A549 (cell line): ENCODE data around the gene THBS4. TPM values are rescaled to one million over a fixed set of nuclear protein-coding genes. Genes with fewer than 3 reads are reported as not detected.

Experiments used
- ATAC-seq, 2 experiments: fragments of 200-7000 bp in 1 of 2; fragments of >200 bp in 1 of 2; cut with Nextera tagmentation in 1 of 2; cut with Tn5 transposase in 1 of 2; 3 replicates each; pipeline versions ENCODE4 v1.8.0 to v1.9.1; 2018 to 2020; ENCODE audit warnings: mild to moderate bottlenecking in 1 of 2, moderate library complexity in 1 of 2
- CTCF ChIA-PET: fragments of 300-600 bp; sonication (Branson Sonifier 250); formaldehyde crosslinking; extraction: SDS; loops from one replicate; lab custom pipeline; 2021; ENCODE audit warnings: antibody characterized with exemption, inconsistent platforms; lab: Yijun Ruan, JAX
- POLR2A ChIA-PET: fragments of 350-600 bp; formaldehyde crosslinking; extraction: SDS; loops from one replicate; lab custom pipeline; 2021; ENCODE audit warnings: antibody characterized with exemption, inconsistent platforms; lab: Yijun Ruan, JAX
- DNase-seq, 2 experiments: peaks; one replicate each; pipeline versions ENCODE4 v3.0.0 to v3.0.0-alpha.2; 2011 to 2016; ENCODE audit warnings: low read depth in 1 of 2, low spot score in 1 of 2
- FAIRE-seq: peaks from 2 replicates; lab custom pipeline; 2011; peaks lifted over from hg19 to GRCh38; lab: Jason Lieb, UNC
- H3K27ac ChIP-seq, 2 experiments: fragments of >200 bp; sonication (Bioruptor Twin); formaldehyde crosslinking; 3 replicates each; pipeline ENCODE4 v1.5.1; 2016 to 2017
- H3K4me1 ChIP-seq: fragments of >200 bp; sonication (Bioruptor Twin); formaldehyde crosslinking; 3 replicates; pipeline ENCODE4 v1.6.1; 2016
- H3K4me2 ChIP-seq: fragments of >200 bp; sonication (Bioruptor Twin); formaldehyde crosslinking; 3 replicates; pipeline ENCODE4 v1.6.1; 2016
- H3K4me3 ChIP-seq: fragments of >200 bp; sonication (Bioruptor Twin); formaldehyde crosslinking; 3 replicates; pipeline ENCODE4 v1.5.1; 2016
- H3K9me3 ChIP-seq: fragments of >200 bp; sonication (Bioruptor Twin); formaldehyde crosslinking; 3 replicates; pipeline ENCODE4 v1.6.1; 2016
- CBX2 ChIP-seq: fragments of 200-600 bp; sonication (generic); IDR thresholded peaks from 2 replicates; pipeline ENCODE4 v1.6.1; 2016; ENCODE audit warnings: low read depth, mild to moderate bottlenecking, borderline replicate concordance
- CHD4 ChIP-seq: fragments of 200-600 bp; sonication (generic); IDR thresholded peaks from 2 replicates; pipeline ENCODE4 v1.6.1; 2016; ENCODE audit warnings: antibody characterized with exemption, mild to moderate bottlenecking, borderline replicate concordance
- FOSL2 ChIP-seq, 2 experiments: fragments of 450-650 bp in 1 of 2; fragments of >200 bp in 1 of 2; sonication (Bioruptor Twin) in 1 of 2; formaldehyde crosslinking; IDR thresholded peaks; 2 replicates each; pipeline versions ENCODE4 v1.5.0 to v1.6.1; 2016 to 2020; ENCODE audit warnings: mild to moderate bottlenecking in 1 of 2, moderate library complexity in 1 of 2
- HDAC2 ChIP-seq: fragments of 200-600 bp; sonication (generic); IDR thresholded peaks from 2 replicates; pipeline ENCODE4 v1.6.1; 2016
- HMGXB4 ChIP-seq: fragments of 250-450 bp; sonication (Bioruptor Pico); IDR thresholded peaks from 2 replicates; pipeline ENCODE4 v1.5.0; 2021; ENCODE audit warnings: mild to moderate bottlenecking, moderate library complexity, borderline replicate concordance
- HOXA7 ChIP-seq: fragments of 250-450 bp; sonication (Bioruptor Pico); IDR thresholded peaks from 2 replicates; pipeline ENCODE4 v1.5.0; 2020; ENCODE audit warnings: mild to moderate bottlenecking, moderate library complexity
- KDM1A ChIP-seq: fragments of 200-600 bp; sonication (generic); IDR thresholded peaks from 2 replicates; pipeline ENCODE4 v1.6.1; 2016; ENCODE audit warnings: low read depth, mild to moderate bottlenecking
- NFE2L2 ChIP-seq: fragments of 150-350 bp; conservative IDR thresholded peaks from 2 replicates; pipeline ENCODE4 v1.6.1; 2014; ENCODE audit warnings: low read length
- NPAS2 ChIP-seq: fragments of 250-450 bp; sonication (Bioruptor Pico); IDR thresholded peaks from 2 replicates; pipeline ENCODE4 v1.8.0; 2022; ENCODE audit warnings: mild to moderate bottlenecking, moderate library complexity, borderline replicate concordance
- NR3C1 ChIP-seq: fragments of >200 bp; sonication (Bioruptor Twin); formaldehyde crosslinking; IDR thresholded peaks from 3 replicates; pipeline ENCODE4 v1.6.1; 2017
- PBX3 ChIP-seq: IDR thresholded peaks from 2 replicates; pipeline ENCODE4 v1.6.1; 2012
- PHF8 ChIP-seq: fragments of 200-600 bp; sonication (generic); IDR thresholded peaks from 2 replicates; pipeline ENCODE4 v1.6.1; 2016; ENCODE audit warnings: low read depth, mild to moderate bottlenecking, antibody characterized with exemption, moderate library complexity, borderline replicate concordance
- RAD21 ChIP-seq, 2 experiments: fragments of >200 bp in 1 of 2; sonication (Bioruptor Twin) in 1 of 2; formaldehyde crosslinking in 1 of 2; IDR thresholded peaks in 1 of 2; conservative IDR thresholded peaks in 1 of 2; 2 replicates in 1 of 2; 3 replicates in 1 of 2; pipeline ENCODE4 v1.6.1; 2012 to 2018; ENCODE audit warnings: inconsistent platforms in 1 of 2
- RARB ChIP-seq: fragments of 250-450 bp; sonication (Bioruptor Pico); IDR thresholded peaks from 2 replicates; pipeline ENCODE4 v1.8.0; 2021; ENCODE audit warnings: mild to moderate bottlenecking, moderate library complexity
- RCOR1 ChIP-seq: fragments of 150-350 bp; IDR thresholded peaks from 2 replicates; pipeline ENCODE4 v1.6.1; 2014; ENCODE audit warnings: antibody characterized with exemption, low read length, low read depth
- RNF2 ChIP-seq: fragments of 200-600 bp; sonication (generic); IDR thresholded peaks from 2 replicates; pipeline ENCODE4 v1.6.1; 2016; ENCODE audit warnings: low read depth, mild to moderate bottlenecking, antibody characterized with exemption, moderate library complexity, borderline replicate concordance
- TP53 ChIP-seq: fragments of 250-450 bp; sonication (Bioruptor Pico); IDR thresholded peaks from 2 replicates; pipeline ENCODE4 v1.5.0; 2021; ENCODE audit warnings: mild to moderate bottlenecking, moderate library complexity
- ZFP36 ChIP-seq: fragments of 450-650 bp; IDR thresholded peaks from 2 replicates; pipeline ENCODE4 v1.6.1; 2014; ENCODE audit warnings: borderline replicate concordance; ENCODE audit not compliant: partially characterized antibody
- WGBS: methylation state at CpG from one replicate; pipeline ENCODE4 v1.1.6; 2017; ENCODE audit errors: missing lambda C conversion rate; 5-methylcytosine and 5-hydroxymethylcytosine counted together
- polyA plus RNA-seq, 4 experiments: library from polyadenylated mRNA; depleted of rRNA in 3 of 4; stranded (reverse); fragments of >200 nt; fragmentation: RNase III in 1 of 4; extraction: RNeasy Plus Mini Kit Qiagen cat#74134 plus additional on column Dnase treatment in 1 of 4; gene quantifications; 2 replicates in 3 of 4; 3 replicates in 1 of 4; pipeline ENCODE4 v1.2.3, GENCODE V29; 2011 to 2017
- TF ChIP-seq, protein P1 (sequence below): fragments of 150-350 bp; IDR thresholded peaks from 2 replicates; pipeline ENCODE4 v1.6.1; 2014; ENCODE audit warnings: low read depth, mild to moderate bottlenecking, low read length
- TF ChIP-seq, protein P2 (sequence below): fragments of >200 bp; sonication (Bioruptor Twin); formaldehyde crosslinking; IDR thresholded peaks from 3 replicates; pipeline ENCODE4 v1.6.1; 2016
- TF ChIP-seq, protein P3 (sequence below): fragments of 250-450 bp; sonication (Bioruptor Pico); IDR thresholded peaks from 2 replicates; pipeline ENCODE4 v1.5.0; 2020; ENCODE audit warnings: low read depth, mild to moderate bottlenecking, moderate library complexity
- TF ChIP-seq, protein P4 (sequence below): fragments of 450-650 bp; IDR thresholded peaks from 2 replicates; pipeline ENCODE4 v1.6.1; 2014; ENCODE audit warnings: antibody characterized with exemption

THBS4 gene
- polyA plus RNA-seq, 2 of the 4 experiments (the other 2 are of a cell fraction), result 0.28 to 0.41 TPM

DNA sequence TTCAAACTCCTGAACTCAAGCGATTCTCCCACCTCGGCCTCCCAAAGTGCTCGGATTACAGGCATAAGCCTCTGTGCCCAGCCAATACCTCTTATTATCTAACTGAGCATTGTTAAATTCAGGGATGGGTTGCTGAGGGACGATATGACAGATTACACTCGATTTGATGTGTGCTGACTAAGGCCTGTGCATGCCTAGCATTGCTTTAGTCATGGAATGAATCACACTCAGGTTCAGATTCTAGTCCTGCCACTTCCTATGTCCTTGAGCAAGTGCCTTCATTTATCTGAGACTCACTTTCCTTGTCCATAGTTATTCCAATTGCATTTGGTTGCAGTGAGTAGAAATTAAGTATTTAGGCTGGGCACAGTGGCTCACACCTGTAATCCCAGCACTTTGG, 19.5 kb downstream of the THBS4 start:
- no peak for FAIRE-seq
- ChIA-PET POLR2A (no interaction called here), CTCF (no interaction called here)
- ATAC-seq, result no peak
- Histone ChIP-seq H3K4me1 (no peaks in the 10 kb centered on the region), H3K4me2 (no peak overlapping the region), H3K4me3 (no peak overlapping the region), H3K9me3 (no peaks in the 10 kb centered on the region), H3K27ac (no peak overlapping the region)
- 58% methylated on average over 5 of the region's 5 CpGs for WGBS
- no peak for TF ChIP-seq KDM1A
- no peak for TF ChIP-seq HDAC2
- TF ChIP-seq CHD4, result no peak
- TF ChIP-seq RCOR1, result no peak
- TF ChIP-seq RAD21 (conservative IDR thresholded peaks at IDR 0.05 in 1 of 2, IDR thresholded peaks at IDR 0.05 in 1 of 2), result no peak
- no peak for TF ChIP-seq RNF2
- TF ChIP-seq NFE2L2, result no peak
- TF ChIP-seq HOXA7, result no peak
- TF ChIP-seq CBX2, result no peak
- no peak for TF ChIP-seq PBX3
- DNase-seq, result peak in 1 of 2 experiments; percentile 5

- TF ChIP-seq NR3C1, result no peak
- ATAC-seq (no peak), DNase-seq (no peak), FAIRE-seq (no peak)
- Histone ChIP-seq H3K4me1 (no peaks in the 10 kb centered on the region), H3K9me3 (no peaks in the 10 kb centered on the region), H3K4me2 (no peak overlapping the region), H3K4me3 (no peak overlapping the region), H3K27ac (no peak overlapping the region)
- WGBS, result 49% methylated on average over 11 of the region's 11 CpGs
- POLR2A ChIA-PET, result no interaction called here
- CTCF ChIA-PET, result interaction anchor here (1.6 to 2.2 kb wide), 2 partner anchors 28 to 253 kb away, joined by 4 to 5 read pairs; no protein-coding TSS in a partner anchor
Measured at GRCh38 chr5:80055491-80056170, 20.5 kb downstream of the THBS4 start.

- 75% methylated on average over 2 of the region's 2 CpGs for WGBS
- H3K27ac ChIP-seq, result no peak overlapping the region
- ChIA-PET POLR2A (no interaction called here), CTCF (interaction anchor here (0.6 to 2.2 kb wide), 3 partner anchors 26 to 70 kb away, joined by 3 to 5 read pairs (median 3); no protein-coding TSS in a partner anchor)
- ATAC-seq, result no peak
- no peak for DNase-seq
- no peak overlapping the region for H3K4me2 ChIP-seq
- H3K4me3 ChIP-seq, result no peak overlapping the region
- H3K9me3 ChIP-seq, result no peaks in the 10 kb centered on the region
- H3K4me1 ChIP-seq, result no peaks in the 10 kb centered on the region
- no peak for TF ChIP-seq ZFP36
- no peak for TF ChIP-seq HMGXB4 (CRISPR knock-in tag)
- TF ChIP-seq TP53, result no peak
- TF ChIP-seq, protein P1, sequence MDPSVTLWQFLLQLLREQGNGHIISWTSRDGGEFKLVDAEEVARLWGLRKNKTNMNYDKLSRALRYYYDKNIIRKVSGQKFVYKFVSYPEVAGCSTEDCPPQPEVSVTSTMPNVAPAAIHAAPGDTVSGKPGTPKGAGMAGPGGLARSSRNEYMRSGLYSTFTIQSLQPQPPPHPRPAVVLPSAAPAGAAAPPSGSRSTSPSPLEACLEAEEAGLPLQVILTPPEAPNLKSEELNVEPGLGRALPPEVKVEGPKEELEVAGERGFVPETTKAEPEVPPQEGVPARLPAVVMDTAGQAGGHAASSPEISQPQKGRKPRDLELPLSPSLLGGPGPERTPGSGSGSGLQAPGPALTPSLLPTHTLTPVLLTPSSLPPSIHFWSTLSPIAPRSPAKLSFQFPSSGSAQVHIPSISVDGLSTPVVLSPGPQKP, result no peak
- no peak for TF ChIP-seq PHF8
- no peak for TF ChIP-seq NPAS2 (CRISPR knock-in tag)
- no peak for TF ChIP-seq HOXA7
- TF ChIP-seq RARB (CRISPR knock-in tag), result no peak
- TF ChIP-seq FOSL2 (IDR thresholded peaks at IDR 0.05), result no peak
- no peak for TF ChIP-seq FOSL2 (CRISPR knock-in tag; IDR thresholded peaks at IDR 0.05)
- TF ChIP-seq, protein P2, sequence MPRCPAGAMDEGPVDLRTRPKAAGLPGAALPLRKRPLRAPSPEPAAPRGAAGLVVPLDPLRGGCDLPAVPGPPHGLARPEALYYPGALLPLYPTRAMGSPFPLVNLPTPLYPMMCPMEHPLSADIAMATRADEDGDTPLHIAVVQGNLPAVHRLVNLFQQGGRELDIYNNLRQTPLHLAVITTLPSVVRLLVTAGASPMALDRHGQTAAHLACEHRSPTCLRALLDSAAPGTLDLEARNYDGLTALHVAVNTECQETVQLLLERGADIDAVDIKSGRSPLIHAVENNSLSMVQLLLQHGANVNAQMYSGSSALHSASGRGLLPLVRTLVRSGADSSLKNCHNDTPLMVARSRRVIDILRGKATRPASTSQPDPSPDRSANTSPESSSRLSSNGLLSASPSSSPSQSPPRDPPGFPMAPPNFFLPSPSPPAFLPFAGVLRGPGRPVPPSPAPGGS, result no peak
- TF ChIP-seq, protein P3, sequence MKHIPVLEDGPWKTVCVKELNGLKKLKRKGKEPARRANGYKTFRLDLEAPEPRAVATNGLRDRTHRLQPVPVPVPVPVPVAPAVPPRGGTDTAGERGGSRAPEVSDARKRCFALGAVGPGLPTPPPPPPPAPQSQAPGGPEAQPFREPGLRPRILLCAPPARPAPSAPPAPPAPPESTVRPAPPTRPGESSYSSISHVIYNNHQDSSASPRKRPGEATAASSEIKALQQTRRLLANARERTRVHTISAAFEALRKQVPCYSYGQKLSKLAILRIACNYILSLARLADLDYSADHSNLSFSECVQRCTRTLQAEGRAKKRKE (CRISPR knock-in tag), result no peak
- no peak for TF ChIP-seq NR3C1
- TF ChIP-seq, protein P4, sequence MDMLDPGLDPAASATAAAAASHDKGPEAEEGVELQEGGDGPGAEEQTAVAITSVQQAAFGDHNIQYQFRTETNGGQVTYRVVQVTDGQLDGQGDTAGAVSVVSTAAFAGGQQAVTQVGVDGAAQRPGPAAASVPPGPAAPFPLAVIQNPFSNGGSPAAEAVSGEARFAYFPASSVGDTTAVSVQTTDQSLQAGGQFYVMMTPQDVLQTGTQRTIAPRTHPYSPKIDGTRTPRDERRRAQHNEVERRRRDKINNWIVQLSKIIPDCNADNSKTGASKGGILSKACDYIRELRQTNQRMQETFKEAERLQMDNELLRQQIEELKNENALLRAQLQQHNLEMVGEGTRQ, result no peak
- TF ChIP-seq, all 56 proteins: peak for 0
- FAIRE-seq, result no peak
Measured at GRCh38 chr5:80057099-80057498, 22.0 kb downstream of the THBS4 start.
